Dendritic cell treated with granulocyte-macrophage colony-stimulating factor and Interleukin-4, amounts not matched to agents 40 ng/mL and 50 ng/mL, for 4 days (primary cell): Measurements from ENCODE around the gene ITIH1.

Experiments
- H3K27ac Mint-ChIP-seq: one replicate; pipeline ENCODE4 v1.8.0; 2022; ENCODE audit warnings: mild to moderate bottlenecking, mixed read lengths
- H3K27me3 Mint-ChIP-seq: one replicate; pipeline ENCODE4 v1.8.0; 2022; ENCODE audit warnings: mild to moderate bottlenecking, mixed read lengths
- H3K36me3 Mint-ChIP-seq: one replicate; pipeline ENCODE4 v1.8.0; 2022; ENCODE audit warnings: low read depth, mixed read lengths
- H3K4me1 Mint-ChIP-seq: one replicate; pipeline ENCODE4 v1.8.0; 2022; ENCODE audit warnings: low read depth, mixed read lengths
- H3K4me3 Mint-ChIP-seq: one replicate; pipeline ENCODE4 v1.8.0; 2022; ENCODE audit warnings: mild to moderate bottlenecking, moderate library complexity, mixed read lengths
- H3K9me3 Mint-ChIP-seq: one replicate; pipeline ENCODE4 v1.8.0; 2022; ENCODE audit warnings: mixed read lengths
- intact Hi-C: fragments of 100-400 bp; cut with micrococcal nuclease; formaldehyde crosslinking; loops from one replicate; pipeline ENCODE4 v1.15.0; 2022

ITIH1 gene

DNA sequence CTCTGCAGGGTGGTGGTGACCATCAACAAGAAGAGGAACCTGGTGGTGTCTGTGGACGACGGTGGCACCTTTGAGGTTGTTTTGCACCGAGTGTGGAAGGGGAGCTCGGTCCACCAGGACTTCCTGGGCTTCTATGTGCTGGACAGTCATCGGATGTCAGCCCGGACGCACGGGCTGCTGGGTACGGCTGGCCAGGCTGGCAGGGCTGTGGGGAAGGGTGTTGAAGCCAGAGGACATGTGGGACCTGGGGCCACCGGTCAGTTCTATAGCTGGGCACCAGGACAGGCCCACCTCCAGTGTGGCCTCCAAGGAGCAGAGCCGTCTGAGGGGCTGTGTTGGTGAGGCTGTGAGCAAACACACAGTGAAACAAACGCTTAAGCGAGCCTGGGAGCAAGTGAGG, 13.3 kb downstream of the ITIH1 start:
- intact Hi-C loops = no loop called here
- Mint-ChIP-seq H3K9me3 (no peaks in the 10 kb centered on the region), H3K27ac (no peak overlapping the region), H3K36me3 (no peaks in the 10 kb centered on the region), H3K4me3 (no peak overlapping the region), H3K27me3 (no peaks in the 10 kb centered on the region), H3K4me1 (no peaks in the 10 kb centered on the region)

DNA sequence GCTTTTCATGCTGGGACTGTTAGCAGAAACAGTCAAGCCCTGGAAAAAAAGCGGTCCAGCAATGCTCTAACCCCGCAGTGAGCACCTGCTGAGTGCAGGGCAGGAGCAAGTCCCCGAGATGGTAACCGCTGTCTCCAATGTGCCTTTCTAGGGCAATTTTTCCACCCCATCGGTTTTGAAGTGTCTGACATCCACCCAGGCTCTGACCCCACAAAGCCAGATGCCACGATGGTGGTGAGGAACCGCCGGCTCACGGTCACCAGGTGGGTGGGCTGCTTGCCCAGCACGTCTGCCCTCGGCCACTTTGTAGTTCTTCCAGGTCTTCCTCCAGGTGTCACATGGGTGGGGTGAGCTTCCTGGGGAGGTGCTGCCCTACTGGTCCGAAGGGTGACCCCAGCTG, 14.0 kb downstream of the ITIH1 start:
- H3K36me3 Mint-ChIP-seq = no peaks in the 10 kb centered on the region
- H3K9me3 Mint-ChIP-seq = no peaks in the 10 kb centered on the region
- H3K27ac Mint-ChIP-seq = no peak overlapping the region
- no peak overlapping the region for H3K4me3 Mint-ChIP-seq
- peaks cover 2% of the 10 kb centered on the region for H3K27me3 Mint-ChIP-seq
- intact Hi-C loops = no loop called here
- H3K4me1 Mint-ChIP-seq = no peaks in the 10 kb centered on the region

DNA sequence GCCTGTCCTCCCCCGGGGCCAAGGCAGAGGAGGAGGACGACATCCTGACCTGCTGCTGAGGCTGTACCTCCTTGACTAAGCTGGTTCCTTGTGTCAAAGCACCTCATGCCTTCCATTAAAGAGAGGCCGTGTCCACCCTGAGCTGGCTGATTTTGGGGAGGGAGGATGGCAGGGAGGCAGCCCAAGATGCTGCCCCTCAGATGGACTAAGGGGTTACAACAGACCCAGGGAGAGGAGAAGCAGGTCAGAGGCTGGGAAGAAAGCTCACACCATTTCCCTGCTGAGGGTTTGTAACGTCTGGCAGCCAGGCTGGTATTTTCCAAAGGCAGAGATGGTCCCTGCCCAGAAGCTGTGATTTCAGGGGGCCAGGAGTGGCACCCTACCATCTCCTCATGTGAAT, 14.5 kb downstream of the ITIH1 start:
- intact Hi-C loops = no loop called here
- no peaks in the 10 kb centered on the region for H3K9me3 Mint-ChIP-seq
- no peaks in the 10 kb centered on the region for H3K4me1 Mint-ChIP-seq
- no peak overlapping the region for H3K27ac Mint-ChIP-seq
- H3K27me3 Mint-ChIP-seq = peaks cover 2% of the 10 kb centered on the region
- H3K36me3 Mint-ChIP-seq = no peaks in the 10 kb centered on the region
- H3K4me3 Mint-ChIP-seq = no peak overlapping the region

DNA sequence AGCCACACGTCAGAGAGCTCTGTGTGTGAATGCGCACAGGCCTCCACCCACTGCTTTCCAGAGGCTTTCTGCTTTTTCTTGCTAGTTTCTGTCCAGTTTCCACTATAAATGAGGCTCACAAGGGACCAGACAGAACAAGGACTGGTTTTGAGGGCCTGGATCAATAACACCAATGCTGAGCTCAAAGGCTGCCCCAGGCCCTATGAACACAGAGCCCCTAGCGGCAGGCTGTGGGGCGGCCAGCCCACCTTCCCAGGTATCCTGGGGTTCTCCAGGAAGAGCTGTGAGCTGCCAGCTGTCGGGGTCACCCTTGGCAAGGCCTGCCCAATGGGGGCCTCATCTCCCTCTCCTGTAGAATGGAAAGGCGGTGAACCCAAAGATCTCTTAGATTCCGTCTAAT, 15.0 kb downstream of the ITIH1 start:
- H3K4me1 Mint-ChIP-seq = no peaks in the 10 kb centered on the region
- peaks cover 2% of the 10 kb centered on the region for H3K27me3 Mint-ChIP-seq
- intact Hi-C loops = no loop called here
- no peak overlapping the region for H3K27ac Mint-ChIP-seq
- no peaks in the 10 kb centered on the region for H3K36me3 Mint-ChIP-seq
- no peak overlapping the region for H3K4me3 Mint-ChIP-seq
- H3K9me3 Mint-ChIP-seq = no peaks in the 10 kb centered on the region

DNA sequence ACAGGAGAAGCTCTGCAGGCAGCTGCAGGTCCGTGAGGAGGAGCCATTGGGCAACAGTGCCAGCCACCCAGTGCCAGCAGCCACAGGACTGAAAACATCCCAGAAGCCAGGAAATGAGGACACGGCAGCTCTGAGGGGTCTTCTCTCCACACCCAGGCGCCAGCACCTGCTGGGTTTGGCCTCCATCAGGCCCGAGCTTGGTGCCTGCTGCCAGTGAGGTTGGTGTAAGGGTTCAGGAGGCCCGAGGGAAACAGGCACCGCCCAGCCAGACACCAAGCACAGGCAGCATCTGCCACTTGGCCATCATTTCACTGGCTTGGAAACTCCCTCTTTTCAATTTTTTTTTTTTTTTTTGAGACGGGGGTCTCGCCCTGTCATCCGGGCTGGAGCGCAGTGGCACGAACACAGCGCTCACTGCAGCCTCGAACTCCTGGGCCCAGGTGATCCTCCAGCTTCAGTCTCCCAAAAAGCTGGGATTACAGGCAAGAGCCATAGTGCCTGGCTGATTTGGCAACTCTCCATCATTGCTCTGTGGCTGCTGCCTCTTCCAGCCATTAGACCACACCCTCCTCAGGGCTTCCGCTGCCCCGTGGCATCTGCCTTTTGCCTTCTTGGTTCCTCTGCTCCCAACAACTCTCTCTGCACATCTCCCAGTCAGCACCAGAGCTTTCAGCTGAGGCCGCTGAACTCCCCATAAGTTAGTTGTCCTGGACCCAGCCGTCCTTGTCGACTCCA, 15.7 kb downstream of the ITIH1 start:
- intact Hi-C loops = no loop called here

DNA sequence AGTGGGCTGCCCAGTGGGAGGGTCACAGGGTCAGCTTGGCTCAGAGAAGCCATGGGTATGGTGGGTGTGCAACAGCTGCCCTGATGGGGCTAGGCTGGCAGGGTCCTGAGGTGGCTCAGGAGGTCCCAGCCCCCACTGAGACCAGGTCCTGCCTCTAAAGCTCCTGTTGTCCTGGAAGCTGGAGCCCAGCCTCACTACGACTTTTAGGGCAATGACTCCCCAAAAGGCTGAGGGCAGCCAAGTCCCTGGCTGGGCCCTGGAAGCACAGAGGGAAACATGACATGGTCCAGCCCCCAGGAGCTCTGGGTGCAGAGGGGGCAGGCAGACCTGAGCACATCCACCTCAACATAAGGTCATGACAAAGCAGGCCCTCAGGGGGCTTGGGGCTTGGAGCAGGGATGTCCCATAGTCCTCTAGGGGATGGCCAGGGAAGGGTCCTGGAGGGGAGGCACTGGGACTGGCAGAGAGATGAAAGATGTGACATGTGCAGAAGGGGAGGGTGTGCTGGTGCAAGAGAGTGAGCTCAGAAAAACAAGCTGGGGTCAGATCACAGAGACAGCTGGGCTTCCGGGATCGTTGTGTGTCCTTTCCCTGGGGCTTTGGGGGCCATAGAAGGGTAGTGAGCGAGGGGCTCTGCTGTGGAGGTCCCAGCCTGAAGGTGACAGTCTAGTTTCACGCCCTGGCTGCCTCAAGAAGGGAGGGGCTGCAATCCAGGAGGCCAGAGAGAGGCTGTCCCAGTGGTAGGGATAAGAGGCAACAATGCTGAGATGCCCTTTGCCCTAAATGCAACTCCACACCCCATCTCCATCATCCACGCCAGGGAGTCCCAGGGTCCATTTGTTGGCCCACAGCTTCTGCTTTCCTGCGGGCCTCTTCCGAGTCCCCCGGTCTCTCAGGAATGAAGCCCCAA, 16.6 kb downstream of the ITIH1 start:
- intact Hi-C loops = no loop called here
- H3K9me3 Mint-ChIP-seq = no peaks in the 10 kb centered on the region
- H3K4me3 Mint-ChIP-seq = no peak overlapping the region
- H3K4me1 Mint-ChIP-seq = no peaks in the 10 kb centered on the region
- no peak overlapping the region for H3K27ac Mint-ChIP-seq
- no peaks in the 10 kb centered on the region for H3K36me3 Mint-ChIP-seq
- peaks cover 2% of the 10 kb centered on the region for H3K27me3 Mint-ChIP-seq

More for the DNA sequence above, 15.7 kb downstream of the ITIH1 start:
- Mint-ChIP-seq H3K4me1 (no peaks in the 10 kb centered on the region), H3K36me3 (no peaks in the 10 kb centered on the region), H3K27me3 (peaks cover 2% of the 10 kb centered on the region), H3K4me3 (no peak overlapping the region), H3K27ac (no peak overlapping the region), H3K9me3 (no peaks in the 10 kb centered on the region)

DNA sequence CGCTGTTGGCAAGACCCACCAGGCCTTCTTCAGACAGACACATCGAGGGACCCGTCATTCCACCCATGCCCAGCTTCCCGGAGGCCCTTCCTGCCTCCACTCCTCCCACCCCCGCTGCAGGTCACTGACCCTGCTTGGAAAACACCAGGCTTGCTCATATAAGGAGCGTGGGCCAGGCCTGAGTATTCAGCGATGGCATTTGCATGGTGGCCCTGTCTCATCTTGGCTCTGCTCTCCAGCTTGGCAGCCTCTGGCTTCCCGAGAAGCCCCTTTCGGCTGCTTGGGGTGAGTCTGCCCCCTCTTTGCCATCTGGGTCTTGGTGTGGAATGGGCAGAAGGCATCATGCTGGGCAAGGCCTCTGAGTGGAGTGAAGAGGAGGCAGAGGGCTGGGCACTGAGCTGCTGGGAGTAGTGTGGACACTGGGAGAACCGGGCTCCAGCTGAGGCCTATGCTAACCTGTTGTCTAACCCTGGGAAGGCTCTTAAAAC, 17.3 kb downstream of the ITIH1 start, which contains the start of gene ITIH3:
ITIH3 (plus strand) TSS at position 185 of the 488 bp plus-strand sequence; CDS start at position 193, 8 bp downstream.
- H3K4me1 Mint-ChIP-seq = no peaks in the 10 kb centered on the region
- peaks cover 2% of the 10 kb centered on the region for H3K27me3 Mint-ChIP-seq
- H3K9me3 Mint-ChIP-seq = no peaks in the 10 kb centered on the region
- H3K27ac Mint-ChIP-seq = no peak within 1 kb of the TSS
- intact Hi-C loops = no loop called here
- H3K36me3 Mint-ChIP-seq = no peaks in the 10 kb centered on the region
- H3K4me3 Mint-ChIP-seq = no peak within 1 kb of the TSS

DNA sequence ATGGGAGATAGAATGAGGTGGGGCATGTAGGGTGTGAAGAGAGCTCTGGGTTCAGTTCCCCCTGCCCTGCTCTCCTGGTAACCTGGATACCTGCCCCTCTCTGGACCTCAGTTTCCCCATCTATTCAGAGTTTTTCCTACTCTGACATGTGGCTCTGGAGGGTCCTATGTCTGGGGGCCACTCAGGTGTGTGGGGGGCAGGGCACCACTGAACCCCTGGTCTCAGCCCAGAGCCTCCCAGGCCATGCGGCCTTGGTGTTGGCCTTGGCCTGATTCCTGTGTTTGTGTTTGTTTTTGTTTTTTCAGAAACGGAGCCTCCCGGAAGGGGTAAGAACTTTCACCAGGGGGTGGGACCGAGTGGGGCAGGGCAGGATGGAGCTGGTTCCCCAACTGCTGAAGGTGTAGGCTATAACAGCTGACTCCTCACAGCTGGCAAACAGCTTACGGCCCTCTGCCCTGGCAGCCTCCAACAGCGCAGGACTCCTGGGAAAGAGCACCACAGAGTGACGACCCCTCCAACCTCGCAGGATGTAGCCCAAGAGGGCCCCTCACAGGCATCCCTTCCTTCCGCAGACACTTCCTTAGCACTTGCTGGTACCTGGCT, 18.0 kb downstream of the ITIH1 start:
- intact Hi-C loops = no loop called here
- H3K4me1 Mint-ChIP-seq = no peaks in the 10 kb centered on the region
- H3K9me3 Mint-ChIP-seq = no peaks in the 10 kb centered on the region
- H3K4me3 Mint-ChIP-seq = no peak overlapping the region
- no peak overlapping the region for H3K27ac Mint-ChIP-seq
- peaks cover 2% of the 10 kb centered on the region for H3K27me3 Mint-ChIP-seq
- no peaks in the 10 kb centered on the region for H3K36me3 Mint-ChIP-seq

DNA sequence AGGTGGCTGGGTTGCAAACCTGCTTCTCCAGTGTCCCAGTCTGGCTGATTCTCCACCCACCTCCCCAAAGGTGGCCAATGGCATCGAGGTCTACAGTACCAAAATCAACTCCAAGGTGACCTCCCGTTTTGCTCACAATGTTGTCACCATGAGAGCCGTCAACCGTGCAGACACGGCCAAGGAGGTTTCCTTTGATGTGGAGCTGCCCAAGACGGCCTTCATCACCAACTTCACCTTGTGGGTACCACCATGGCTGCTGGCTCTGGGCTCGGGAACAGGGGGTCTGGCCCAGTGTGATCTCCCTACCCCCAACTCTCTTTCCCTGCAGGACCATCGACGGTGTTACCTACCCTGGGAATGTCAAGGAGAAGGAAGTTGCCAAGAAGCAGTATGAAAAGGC, 19.0 kb downstream of the ITIH1 start:
- no peaks in the 10 kb centered on the region for H3K4me1 Mint-ChIP-seq
- peaks cover 2% of the 10 kb centered on the region for H3K27me3 Mint-ChIP-seq
- H3K27ac Mint-ChIP-seq = no peak overlapping the region
- H3K4me3 Mint-ChIP-seq = no peak overlapping the region
- no peaks in the 10 kb centered on the region for H3K36me3 Mint-ChIP-seq
- no peaks in the 10 kb centered on the region for H3K9me3 Mint-ChIP-seq
- intact Hi-C loops = no loop called here

DNA sequence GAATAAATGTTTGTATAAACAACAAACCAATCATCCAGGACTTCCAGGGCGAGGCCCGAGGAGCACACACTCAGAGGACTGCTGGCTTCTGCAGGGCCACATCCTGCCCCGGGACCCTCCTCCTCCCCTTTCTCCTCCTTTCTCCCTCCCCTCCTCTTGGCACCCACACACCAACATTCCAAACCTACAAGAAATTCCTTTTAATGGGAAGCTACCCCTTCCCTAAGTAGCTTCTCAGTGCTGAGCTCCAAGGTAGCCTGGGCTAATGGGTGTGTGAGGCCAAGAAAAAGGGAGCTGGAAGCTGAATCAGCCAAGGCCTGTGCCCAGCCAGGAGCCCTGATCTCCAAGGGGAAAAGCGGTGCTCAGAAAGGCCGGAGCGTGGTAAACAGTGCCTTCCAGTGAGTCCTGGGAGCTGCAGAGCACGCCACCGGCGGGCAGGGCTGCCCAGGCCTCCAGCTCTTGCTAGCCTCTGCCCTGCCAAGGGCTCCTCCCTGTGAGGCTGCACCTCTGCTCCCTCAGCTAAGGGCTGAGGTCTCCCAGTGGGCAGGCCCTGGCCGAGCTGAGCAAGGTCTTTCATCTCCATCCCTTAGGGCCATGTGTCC, 21.1 kb downstream of the ITIH1 start:
- peaks cover 2% of the 10 kb centered on the region for H3K27me3 Mint-ChIP-seq
- no peaks in the 10 kb centered on the region for H3K4me1 Mint-ChIP-seq
- H3K4me3 Mint-ChIP-seq = no peak overlapping the region
- H3K27ac Mint-ChIP-seq = no peak overlapping the region
- intact Hi-C loops = no loop called here
- no peaks in the 10 kb centered on the region for H3K36me3 Mint-ChIP-seq
- no peaks in the 10 kb centered on the region for H3K9me3 Mint-ChIP-seq

DNA sequence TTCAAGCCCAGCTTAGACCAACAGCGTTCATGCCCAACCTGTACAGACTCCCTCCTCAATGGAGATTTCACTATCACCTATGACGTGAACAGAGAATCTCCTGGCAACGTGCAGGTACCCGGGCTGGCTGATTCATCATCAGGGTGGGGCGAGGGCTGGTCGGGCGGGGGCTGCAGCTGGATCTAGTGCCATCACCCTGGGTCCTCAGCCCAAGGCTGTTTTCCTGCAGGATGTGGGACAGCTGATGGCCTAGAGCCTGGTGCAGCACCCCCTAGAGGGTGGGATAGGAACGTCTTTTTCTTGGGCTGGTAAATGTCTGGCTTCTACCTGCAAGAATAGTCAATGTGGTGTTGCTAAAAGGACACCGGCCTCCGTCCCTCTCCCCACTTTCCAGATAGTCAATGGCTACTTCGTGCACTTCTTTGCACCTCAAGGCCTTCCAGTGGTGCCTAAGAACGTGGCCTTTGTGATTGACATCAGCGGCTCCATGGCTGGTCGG, 21.6 kb downstream of the ITIH1 start:
- Mint-ChIP-seq H3K4me1 (no peaks in the 10 kb centered on the region), H3K27ac (no peak overlapping the region), H3K4me3 (no peak overlapping the region), H3K36me3 (no peaks in the 10 kb centered on the region), H3K27me3 (peaks cover 2% of the 10 kb centered on the region), H3K9me3 (no peaks in the 10 kb centered on the region)
- intact Hi-C loops = loop anchor here (1.0 kb wide), 1 partner anchor 57 kb away; no protein-coding TSS in a partner anchor

DNA sequence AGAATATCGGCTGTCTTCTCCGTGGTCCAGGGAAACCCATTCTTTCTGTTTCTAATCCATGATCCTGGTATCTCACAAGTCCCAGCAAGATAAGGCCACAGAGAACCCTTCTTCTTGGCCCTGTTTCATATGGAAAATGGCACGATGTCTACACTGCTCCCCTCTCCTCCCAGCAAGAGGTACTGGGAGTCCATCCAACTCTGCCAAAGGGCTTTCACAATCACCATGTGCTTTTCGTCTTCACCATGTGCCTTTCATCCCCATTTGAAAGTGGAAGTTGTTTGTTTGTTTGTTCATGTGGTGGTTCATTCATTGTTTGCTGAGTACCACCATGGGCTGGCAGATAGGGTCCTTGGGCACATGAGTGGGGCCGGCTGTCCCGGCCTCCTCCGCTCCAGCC, 22.7 kb downstream of the ITIH1 start:
- Mint-ChIP-seq H3K36me3 (no peaks in the 10 kb centered on the region), H3K9me3 (no peaks in the 10 kb centered on the region), H3K4me3 (no peak overlapping the region), H3K27me3 (peaks cover 2% of the 10 kb centered on the region), H3K27ac (no peak overlapping the region), H3K4me1 (no peaks in the 10 kb centered on the region)
- intact Hi-C loops = no loop called here

DNA sequence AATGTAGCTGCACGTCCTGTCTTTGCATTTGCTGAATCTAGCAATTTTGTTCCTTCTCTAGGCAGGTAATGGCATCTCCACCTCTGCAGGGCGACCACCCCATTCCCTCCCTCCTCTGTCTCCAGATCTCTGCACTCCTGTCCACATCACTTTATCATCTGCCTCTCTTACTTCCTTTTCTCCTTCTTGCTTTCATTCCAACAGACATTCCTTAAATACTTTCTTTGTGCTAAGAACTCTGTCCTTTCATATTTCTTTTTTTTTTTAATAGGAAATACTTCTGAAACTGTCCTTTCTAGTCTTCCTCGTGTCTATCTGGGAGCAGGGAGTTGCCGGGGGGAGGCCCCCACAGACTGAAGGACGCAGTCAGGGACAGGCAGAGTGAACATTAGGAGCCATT, 24.4 kb downstream of the ITIH1 start:
- Mint-ChIP-seq H3K27me3 (no peaks in the 10 kb centered on the region), H3K4me1 (no peaks in the 10 kb centered on the region), H3K4me3 (no peak overlapping the region), H3K27ac (no peak overlapping the region), H3K36me3 (no peaks in the 10 kb centered on the region), H3K9me3 (no peaks in the 10 kb centered on the region)
- intact Hi-C loops = no loop called here
